Stimulated activated CD4-positive, alpha-beta T cell treated with anti-CD3 and anti-CD28 coated beads, TNF-alpha, amount 100 ng/mL, for 48 hours (primary cell): ENCODE results near the gene ANKMY1.

ENCODE experiments used
- DNase-seq, 3 donors: peaks; one replicate each; pipeline ENCODE4 v3.0.0-alpha.2; 2020; ENCODE audit warnings: low read depth in 3 of 3

ANKMY1 gene

GRCh38 chr2:240595381-240596079, 37.7 kb upstream of the ANKMY1 start:
- DNase-seq, result peak in 1 of 3 donors; percentile 22

DNA sequence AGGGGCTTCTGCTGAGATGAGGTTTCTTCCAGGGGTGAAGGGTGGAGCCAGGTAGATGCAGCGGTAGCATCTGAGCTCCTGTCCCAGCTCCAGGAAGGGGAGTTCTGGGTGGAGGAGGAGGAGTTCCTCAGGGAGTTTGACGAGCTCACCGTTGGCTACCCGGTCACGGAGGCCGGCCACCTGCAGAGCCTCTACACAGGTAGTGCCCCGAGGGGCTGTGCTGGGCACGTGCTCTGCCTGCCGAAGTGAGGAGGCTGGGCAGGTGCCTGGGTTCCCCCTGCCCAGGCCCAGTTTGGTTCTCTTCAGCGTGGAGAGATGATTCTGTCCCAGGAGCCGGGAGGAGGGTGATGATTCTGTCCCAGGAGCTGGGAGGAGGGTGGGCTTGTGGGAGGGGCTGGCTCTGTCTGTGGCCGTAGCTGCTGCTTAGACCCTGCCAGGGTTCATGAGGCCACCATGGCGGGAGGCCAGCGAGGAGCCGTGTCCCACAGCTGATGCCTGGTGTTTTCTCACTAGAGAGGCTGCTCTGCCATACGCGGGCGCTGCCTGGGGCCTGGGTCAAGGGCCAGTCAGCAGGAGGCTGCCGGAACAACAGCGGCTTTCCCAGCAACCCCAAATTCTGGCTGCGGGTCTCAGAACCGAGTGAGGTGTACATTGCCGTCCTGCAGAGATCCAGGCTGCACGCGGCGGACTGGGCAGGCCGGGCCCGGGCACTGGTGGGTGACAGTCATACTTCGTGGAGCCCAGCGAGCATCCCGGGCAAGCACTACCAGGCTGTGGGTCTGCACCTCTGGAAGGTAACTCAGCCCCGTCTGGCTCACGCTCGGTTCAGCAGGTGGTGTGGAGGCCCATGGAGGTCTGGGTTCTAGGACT, 37.0 kb upstream of the ANKMY1 start:
- DNase-seq, result no peak

DNA sequence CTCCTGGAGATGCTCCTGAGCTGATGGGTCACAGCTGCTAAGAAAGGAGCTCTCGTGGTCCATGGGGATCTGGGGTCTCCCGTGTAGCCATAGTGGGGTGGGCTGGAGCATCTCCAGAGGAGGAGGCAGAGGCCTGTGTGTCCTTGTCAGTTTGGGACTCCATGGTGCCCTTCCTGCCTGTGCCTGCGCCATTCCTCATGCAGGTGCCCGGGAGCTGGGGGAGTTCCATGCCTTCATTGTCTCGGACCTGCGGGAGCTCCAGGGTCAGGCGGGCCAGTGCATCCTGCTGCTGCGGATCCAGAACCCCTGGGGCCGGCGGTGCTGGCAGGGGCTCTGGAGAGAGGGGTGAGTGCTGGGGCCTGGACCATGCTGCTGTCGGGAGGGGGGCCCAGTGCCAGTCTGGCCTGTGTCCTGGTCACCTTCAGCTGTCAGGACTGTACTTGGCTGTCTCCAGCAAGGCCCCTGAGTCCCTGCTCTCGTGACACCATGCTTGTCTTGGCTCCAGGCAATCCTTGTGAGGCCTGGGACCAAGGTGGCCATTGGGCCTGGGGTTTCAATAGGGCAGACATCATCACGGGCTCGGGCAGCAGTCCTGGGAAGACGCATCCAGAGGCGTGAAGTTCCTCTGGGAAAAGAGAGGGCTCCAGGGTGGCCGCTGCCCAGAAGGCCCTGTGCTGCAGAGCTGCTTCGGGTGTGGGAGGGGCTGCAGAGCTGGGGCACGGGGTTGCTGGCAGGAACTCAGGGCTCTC, 36.1 kb upstream of the ANKMY1 start:
- DNase-seq, result no peak

DNA sequence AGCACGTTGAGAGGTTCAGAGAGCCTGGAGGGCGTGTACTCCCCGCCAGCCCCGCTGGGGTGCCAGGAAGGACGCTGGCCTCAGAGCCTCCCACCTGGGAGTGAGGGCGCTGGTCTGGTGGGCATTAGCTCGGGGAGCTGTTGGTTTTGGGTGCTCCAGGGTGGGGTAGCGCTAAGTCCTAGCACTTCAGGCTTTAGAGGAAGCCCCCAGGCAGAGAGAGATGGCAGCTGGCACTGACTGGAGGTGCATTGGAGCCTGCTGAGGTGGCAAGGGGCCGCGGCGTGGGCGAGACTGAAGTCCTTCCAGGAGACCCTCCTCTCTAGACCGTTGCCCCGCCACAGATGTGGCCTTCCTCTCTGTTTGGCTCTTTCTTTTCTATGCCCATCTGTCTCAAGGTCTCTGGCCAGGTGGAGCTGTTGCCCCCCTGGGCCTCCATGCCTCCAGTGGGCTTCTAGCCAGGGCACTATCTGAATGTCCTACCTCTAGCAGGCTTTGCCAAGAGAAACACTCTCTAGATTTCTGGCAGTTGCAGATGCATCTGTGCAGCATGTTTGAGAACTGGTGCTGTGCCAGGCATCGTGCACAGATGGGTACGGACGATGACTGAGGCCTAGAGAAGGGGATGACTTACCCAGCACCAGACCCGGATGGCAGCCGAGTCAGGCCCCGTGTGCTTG, 35.4 kb upstream of the ANKMY1 start:
- DNase-seq, result no peak

DNA sequence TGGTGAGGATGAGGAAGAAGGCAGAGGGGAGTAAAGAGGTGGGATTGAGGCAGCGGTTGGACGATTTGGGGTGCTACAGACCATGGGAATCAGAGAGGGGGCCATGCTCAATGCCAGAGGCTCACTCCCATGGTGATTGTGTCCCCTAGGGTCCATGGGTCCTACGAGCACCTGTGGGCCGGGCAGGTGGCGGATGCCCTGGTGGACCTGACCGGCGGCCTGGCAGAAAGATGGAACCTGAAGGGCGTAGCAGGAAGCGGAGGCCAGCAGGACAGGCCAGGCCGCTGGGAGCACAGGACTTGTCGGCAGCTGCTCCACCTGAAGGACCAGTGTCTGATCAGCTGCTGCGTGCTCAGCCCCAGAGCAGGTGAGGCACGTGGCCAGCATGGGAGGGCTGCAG, 34.0 kb upstream of the ANKMY1 start:
- DNase-seq, result no peak

DNA sequence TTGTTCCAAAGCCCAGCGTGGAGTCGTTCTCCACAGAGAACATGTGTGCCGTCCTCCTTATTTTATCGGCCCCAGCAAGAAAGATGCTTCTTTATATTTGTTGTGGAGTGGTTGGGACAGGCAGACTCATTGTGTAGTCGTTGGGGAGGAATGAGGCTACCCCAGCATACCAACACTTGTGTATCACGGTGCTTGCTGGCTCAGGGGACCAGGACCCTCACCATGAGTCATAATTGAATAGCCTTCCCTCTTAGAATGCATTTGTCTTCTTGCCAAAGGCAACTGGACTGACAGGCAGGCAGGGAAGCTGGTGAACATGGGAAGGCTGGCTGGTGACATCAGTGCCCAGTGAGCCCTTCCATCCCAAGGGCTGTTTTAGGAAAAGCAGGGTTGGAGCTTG, 33.4 kb upstream of the ANKMY1 start:
- no peak for DNase-seq

DNA sequence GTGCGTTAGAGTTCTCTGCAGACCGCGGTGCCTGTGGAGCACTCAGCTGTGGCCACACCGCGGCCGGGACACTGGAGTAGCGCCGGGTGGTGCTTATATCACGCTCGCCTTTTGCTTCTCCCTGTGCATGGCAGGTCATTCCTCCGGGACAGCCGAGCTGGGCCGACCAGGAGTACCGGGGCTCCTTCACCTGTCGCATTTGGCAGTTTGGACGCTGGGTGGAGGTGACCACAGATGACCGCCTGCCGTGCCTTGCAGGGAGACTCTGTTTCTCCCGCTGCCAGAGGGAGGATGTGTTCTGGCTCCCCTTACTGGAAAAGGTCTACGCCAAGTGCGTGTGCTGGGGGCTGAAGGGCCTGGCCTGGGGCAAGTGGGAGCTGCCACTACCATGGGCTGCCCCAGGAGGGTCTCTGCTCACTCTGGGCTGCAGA, 32.9 kb upstream of the ANKMY1 start:
- no peak for DNase-seq

DNA sequence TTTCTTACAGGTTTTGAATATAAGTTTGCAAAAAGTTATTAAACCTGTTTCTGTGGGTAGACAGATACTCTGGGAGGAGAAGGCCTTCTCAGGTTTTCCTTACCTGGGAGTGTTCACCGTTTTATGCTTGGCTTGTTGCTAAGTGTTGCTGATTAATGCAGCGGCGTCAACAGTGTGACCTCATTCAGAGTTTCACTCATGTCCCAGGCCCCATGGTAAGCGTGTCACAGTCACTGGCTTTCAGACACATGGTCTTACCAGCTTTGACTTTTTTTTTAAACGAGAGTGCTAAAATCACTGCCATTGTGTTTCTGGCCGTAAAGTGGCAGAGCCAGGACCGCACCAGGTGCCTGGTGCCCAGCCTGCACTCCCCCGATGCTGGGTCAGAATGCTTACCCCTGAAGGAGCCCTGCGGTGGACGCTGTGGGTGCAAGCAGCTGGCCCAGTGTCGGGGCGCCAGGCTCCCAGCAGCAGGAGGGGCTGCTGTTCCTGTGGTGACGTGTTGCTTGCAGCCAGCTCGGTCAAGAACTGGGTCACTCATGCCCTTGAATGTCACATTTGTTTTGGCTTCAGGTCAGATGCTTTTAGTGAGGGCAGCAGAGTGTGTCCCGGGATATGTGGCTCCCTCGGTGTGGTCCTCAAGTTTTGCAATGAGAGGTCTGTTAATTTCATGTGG, 32.2 kb upstream of the ANKMY1 start:
- no peak for DNase-seq

DNA sequence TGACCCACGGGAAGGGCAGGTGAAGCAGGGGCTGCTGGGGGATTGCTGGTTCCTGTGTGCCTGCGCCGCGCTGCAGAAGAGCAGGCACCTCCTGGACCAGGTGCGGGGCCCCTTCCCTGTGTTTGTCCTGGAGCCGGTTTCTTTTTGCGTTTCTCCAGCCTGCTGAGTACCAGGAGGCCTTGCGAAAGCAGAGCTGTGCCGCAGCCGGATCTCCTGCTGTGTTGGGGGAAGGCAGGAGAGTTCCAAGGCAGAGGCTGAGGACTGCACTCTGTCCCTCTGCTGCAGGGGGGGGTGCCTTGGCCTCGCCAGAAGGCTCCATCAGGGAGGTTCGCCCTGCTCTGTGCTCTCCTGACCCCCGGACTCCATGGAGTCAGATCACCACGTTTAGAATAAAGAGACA, 31.6 kb upstream of the ANKMY1 start:
- no peak for DNase-seq

- no peak for DNase-seq
Observed at GRCh38 chr2:240588669-240589068, 30.9 kb upstream of the ANKMY1 start.

DNA sequence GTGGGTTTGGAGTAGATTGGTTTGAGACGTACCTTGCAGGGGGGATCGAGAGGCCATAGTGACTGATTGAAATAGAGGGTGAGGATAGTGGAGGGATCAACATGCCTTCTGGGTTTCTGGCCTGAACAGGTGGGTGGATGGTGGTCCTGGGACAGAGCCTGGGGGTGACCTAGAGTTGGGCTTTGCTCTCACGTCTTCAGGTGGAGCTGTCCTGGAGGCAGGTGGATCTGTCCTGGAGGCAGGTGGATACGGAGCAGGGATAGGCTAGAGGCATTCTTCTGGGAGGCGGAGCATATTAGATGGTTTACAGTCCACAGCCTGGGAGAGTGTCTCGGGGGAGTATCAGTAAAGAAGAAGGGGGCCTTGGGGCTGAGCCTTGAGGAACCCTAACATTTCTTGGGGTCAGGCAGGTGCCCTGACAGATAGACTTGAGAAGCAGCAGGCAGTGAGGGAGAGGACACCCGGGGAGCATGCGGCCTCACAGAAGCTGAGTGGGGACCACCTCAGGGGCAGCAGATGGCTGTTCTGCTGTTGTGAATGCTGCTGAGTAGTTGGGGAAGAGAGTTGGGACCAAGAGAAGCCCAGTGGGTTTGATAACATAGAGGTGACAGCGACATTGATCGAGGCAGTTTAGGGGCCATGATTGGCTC, 30.3 kb upstream of the ANKMY1 start:
- no peak for DNase-seq

DNA sequence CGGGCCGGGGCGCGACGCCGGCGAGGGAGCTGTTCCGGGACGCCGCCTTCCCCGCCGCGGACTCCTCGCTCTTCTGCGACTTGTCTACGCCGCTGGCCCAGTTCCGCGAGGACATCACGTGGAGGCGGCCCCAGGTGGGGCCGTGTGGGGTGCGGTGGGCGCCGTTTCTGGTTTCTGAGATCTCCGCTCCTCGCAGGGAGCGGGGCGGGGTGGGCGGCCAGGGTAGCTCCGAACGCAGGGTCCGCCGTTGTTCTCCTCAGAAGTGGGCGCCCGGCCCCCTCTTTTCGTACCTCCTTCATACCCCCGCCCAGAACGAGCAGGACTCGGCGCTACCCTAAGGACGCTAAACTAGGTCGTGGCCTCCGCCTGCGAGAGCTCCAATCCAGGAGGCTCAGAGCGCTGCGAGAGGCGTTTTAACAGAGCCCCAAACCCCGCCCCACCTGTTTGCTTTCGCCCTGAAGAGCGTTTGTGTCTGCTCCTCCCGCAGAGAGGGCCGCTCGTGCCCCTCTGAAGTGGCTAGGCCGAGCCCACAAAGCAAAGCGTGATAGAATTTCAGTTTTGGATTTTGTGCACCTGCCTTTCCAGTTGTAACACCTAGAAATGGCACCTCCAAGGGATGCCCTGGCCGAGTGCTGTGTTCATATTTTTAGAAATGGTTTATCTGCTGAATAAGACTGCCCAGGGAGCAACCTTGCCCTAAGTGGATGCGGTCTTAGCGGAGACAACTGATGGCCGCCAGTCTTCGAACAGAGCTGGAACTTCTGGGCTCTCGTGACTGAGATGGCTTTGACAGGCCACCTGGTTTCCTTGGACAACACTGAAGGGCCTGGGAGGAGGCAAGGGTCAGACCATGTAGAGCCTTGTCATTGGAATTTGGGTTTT, 29.4 kb upstream of the ANKMY1 start:
- DNase-seq, result peak in 1 of 3 donors; percentile 52

DNA sequence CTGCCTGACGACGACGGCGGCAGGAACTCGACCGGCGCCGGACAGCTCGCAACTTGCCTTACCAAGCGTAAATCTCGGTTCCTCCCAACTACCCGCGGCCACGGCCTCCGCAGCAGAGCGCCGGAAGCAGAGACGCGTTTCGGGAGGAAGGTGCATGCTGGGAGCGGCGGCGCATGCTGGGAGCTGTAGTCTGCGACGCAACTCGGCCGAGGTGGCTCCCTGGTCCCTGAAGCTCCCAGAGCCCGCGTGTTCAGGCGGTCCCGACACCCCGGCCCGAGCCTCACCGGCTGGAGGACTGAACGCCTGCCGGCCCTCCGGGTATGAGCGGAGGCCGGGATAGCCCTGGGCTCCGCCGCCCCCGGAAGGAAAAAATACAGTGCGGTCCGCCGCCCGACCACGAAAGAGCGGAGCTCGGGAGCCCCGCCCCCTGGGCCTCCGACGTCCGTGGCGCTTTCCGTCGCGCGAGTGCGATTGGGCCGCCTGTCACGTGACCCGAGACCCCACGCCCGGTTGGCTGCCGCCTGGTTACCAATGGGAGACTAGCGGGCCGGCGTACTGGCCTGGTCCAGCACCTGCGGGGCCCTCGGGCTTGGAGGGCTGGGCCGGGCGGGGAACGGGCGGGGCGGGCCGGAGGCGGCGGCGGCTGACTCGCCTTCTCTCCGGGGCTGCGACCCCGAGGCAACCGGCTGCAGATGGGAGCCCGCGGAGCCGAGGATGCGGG, 28.6 kb upstream of the ANKMY1 start, which contains the start of gene CAPN10:
CAPN10 (plus strand) TSS at position 537 of the 721 bp plus-strand sequence; CDS start at position 715, 178 bp downstream.
- DNase-seq, result peak; percentile 93 to 97 (median 93)

- DNase-seq, result no peak
Observed at GRCh38 chr2:240585681-240586197, 28.0 kb upstream of the ANKMY1 start.

GRCh38 chr2:240585101-240585500, 27.3 kb upstream of the ANKMY1 start:
- DNase-seq, result no peak

- DNase-seq, result no peak
Observed at GRCh38 chr2:240584486-240585031, 26.8 kb upstream of the ANKMY1 start.

DNA sequence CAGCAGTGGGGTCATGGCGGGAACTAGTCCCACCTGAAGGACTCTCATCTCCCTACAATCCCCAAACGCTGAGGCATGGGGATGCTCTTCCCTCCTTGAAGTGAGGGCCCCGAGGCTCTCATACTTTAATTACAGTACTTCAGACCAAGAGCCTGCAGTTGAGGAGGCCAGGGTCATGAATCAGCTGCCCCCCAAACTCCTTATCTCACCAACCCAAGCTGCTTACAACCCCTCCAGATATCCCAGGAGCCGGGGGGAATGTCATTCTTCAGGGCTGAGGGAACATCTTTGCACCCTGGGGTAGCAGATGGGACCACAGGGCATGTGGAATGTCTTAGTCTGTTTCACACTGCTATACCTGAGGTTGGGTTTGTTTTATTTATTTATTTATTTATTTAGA, 26.0 kb upstream of the ANKMY1 start:
- DNase-seq, result no peak

- no peak for DNase-seq
Observed at GRCh38 chr2:240582781-240583180, 25.0 kb upstream of the ANKMY1 start.
